Lower leg skin (tissue), 3 donors: Measurements from ENCODE around the gene POC1A.

ENCODE experiments used
- POLR2A ChIP-seq, 2 donors: fragments of 450-650 bp; IDR thresholded peaks; one replicate each; pipeline ENCODE4 v1.6.1; 2016 to 2017; ENCODE audit warnings: antibody characterized with exemption in 2 of 2, mild to moderate bottlenecking in 1 of 2, moderate library complexity in 1 of 2
- TF ChIP-seq, protein P1 (sequence below), 3 donors: fragments of 450-650 bp; IDR thresholded peaks; one replicate each; pipeline ENCODE4 v1.5.1; 2016; ENCODE audit warnings: antibody characterized with exemption in 3 of 3, mild to moderate bottlenecking in 3 of 3, moderate library complexity in 2 of 3

DNA sequence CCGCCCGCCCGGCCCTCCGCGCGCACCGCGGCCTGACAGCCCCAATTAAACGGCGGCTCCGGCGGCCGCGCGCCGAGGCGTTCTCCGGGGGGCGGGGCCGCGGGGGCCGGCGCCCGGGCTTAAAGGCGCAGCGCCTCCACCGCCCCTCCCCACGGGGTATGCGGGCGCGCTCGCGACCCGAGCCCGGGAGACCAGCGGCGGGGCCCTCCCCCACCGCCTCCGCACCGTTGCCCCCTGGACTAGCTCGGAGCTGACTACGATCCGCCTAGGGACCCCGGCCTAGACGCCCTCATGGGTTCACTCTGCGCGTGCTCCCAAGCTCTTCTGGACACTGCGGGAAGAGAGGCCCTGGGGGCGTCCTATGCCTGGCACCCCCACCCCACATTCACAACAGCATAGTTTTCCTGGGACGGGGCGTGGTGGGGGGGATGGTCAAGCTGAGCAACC is 97.7 kb downstream of the POC1A start, which contains the start of gene DUSP7:
- TF ChIP-seq, protein P1, sequence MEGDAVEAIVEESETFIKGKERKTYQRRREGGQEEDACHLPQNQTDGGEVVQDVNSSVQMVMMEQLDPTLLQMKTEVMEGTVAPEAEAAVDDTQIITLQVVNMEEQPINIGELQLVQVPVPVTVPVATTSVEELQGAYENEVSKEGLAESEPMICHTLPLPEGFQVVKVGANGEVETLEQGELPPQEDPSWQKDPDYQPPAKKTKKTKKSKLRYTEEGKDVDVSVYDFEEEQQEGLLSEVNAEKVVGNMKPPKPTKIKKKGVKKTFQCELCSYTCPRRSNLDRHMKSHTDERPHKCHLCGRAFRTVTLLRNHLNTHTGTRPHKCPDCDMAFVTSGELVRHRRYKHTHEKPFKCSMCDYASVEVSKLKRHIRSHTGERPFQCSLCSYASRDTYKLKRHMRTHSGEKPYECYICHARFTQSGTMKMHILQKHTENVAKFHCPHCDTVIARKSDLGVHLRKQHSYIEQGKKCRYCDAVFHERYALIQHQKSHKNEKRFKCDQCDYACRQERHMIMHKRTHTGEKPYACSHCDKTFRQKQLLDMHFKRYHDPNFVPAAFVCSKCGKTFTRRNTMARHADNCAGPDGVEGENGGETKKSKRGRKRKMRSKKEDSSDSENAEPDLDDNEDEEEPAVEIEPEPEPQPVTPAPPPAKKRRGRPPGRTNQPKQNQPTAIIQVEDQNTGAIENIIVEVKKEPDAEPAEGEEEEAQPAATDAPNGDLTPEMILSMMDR (IDR thresholded peaks at IDR 0.05) = no peak
- TF ChIP-seq POLR2A (IDR thresholded peaks at IDR 0.05) = no peak
